SHP77 (cell line): Measurements from ENCODE around the gene MCU.
"Not testable (repeated sequence)": the region's sequence is repeated elsewhere in the genome, so short reads cannot be mapped to it uniquely, and the experiment has no call there.

Experiments
- DNase-seq, 2 experiments: peaks; one replicate each; lab custom pipeline; 2025; lab: John Stamatoyannopoulos, UW

Gene MCU

DNA sequence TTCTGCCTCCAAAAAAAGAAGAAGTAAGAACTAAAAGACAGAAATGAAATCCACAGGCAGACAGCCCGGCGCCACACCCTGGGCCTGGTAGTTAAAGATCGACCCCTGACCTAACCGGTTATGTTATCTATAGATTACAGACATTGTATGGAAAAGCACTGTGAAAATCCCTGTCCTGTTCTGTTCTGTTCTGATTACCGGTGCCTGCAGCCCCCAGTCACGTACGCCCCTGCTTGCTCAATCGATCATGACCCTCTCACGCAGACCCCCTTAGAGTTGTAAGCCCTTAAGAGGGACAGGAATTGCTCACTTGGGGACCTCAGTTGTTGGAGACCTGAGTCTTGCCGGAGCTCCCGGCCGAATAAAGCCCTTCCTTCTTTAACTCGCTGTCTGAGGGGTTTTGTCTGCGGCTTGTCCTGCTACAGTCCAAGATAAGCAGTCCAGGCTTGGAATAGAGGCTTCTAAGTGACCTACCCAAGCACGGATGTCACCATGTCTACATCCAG, 212.1 kb downstream of the MCU start:
- not testable (repeated sequence) for DNase-seq

DNA sequence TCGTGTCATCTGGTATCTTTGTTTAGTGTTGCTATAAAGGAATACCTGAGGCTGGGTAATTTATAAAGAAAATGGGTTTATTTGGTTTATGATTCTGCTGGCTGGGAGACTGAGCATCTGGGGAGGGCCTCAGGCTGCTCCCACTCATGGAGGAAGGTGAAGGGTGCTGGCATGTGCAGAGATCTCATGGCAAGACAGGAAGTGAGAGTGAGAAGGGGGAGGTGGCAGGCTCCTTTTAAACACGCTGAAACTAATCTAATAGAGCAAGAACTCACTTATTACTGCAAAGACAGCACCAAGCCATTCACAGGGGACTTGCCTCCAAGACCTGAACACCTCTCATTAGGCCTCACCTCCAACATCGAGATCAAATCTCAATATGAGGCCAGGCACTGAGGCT, 212.9 kb downstream of the MCU start:
- no peak for DNase-seq

DNA sequence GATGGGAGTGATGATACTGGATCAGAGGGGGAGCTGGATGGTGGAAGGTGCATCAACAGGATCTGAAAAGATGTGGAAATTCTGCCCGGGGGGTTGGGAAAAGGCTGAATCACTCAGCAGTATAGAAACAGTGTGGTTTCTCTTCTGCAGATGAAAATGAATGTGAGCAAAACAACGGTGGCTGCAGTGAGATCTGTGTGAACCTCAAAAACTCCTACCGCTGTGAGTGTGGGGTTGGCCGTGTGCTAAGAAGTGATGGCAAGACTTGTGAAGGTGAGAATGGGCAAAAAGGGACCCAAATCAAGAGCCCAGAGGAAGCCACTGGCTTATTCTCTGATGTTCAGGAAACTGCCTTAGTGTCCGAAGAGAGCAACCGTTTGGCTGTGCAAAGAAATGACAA, 214.5 kb downstream of the MCU start:
- DNase-seq, result no peak

DNA sequence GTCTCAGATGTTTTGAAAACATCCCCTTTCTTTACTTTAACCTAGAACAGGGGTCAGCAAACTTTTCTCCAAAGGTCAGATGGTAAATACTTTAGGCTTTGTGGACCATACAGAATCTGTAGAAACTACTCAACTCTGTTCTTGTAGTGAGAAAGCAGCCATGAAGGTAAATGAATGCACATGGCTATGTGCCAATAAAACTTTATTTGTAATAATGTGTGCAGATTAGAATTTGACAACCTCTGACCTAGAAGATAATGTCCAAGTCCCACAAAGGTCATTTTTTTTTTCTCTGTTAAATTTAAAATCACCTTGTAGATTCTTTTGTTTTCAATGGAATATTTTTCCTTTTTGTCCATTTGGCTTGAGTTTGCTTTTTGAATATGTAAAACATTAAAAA, 218.8 kb downstream of the MCU start:
- DNase-seq, result no peak

DNA sequence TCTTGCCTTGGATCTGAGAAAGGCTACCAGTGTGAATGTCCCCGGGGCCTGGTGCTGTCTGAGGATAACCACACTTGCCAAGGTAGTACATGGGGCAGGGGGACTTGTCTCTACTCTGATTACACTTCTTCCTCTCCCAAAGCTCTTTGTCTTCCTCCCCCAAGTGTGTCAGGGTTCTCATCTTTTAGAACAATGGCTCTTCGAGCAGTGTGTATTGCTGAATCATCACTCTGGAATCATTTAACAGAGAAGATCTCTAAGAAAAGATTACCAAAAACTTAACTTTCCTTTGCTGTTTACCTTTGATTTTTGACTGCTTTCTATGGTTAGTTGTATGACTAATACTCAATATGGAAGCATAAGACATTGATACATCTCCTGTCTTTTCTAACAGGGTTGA, 219.8 kb downstream of the MCU start:
- no peak for DNase-seq

DNA sequence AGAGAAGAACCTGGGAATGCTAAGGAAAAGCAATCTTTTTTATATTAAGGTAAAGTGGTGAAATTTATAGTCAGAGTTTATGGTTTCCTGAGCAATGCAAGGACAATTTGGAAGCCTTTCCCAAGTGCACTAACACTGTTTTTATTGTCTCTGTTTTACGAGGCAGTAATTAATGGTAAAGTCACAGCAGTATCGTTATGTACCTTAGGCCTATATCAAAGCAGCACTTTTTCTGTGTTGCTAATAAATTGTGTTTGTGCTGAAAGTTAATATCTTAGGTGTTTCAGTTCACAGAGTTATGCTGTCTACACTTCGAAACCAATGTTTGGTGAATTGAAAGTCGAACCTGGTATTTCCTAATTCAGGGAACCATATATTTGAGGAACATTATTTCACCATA, 220.8 kb downstream of the MCU start:
- no peak for DNase-seq

DNA sequence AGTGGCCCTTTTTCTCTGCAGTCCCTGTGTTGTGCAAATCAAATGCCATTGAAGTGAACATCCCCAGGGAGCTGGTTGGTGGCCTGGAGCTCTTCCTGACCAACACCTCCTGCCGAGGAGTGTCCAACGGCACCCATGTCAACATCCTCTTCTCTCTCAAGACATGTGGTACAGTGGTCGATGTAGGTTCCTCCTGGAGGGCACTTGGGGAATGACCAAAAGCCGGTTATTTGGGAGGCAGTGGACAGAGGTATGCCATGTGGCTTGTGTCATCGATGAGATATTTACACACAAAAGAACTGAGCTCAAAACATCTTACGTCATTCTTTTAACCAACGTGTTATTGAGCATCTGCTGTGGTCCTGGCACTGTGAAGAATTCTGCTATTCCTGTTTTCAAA, 221.3 kb downstream of the MCU start:
- no peak for DNase-seq

DNA sequence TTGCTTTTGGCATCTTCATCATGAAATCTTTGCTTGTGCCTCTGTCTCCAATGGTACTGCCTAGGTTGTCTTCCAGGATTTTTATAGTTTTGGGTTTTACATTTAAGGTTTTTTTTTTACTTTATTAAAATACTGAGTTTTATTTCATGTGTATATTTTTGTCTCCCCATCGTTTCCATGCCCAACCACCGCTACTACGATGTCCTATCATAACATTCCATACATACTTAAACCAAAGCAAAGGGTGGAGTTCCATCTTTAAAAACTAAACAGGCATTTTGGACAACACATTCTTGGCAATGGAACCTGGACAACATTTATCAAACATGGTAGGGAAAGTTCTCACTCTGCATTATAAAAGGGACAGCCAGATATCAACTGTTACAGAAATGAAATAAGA, 225.3 kb downstream of the MCU start:
- not testable (repeated sequence) for DNase-seq

DNA sequence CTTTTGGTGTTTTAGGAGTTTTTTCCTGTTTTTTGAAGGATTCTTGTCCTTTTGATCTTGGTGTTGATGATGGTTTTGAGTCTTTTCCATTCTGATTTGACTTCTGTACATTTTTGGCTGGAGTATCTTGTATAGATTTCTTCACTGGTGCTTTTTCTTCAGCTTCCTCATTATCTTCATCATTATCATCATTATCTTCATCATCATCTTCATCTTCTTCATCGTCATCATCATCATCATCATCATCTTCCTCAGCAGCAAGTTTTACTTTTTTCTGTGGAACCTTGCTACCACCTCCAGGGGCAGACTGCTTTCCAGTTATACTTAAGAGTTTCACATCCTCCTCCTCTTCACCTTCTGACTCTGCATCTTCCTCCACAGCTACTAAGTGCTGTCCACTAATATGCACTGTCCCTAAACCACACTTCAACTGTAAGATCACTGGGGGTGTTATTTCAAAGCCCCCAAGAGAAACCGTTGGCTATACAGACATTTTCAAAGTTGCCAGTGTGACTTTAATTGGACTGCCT, 225.9 kb downstream of the MCU start:
- not testable (repeated sequence) for DNase-seq

DNA sequence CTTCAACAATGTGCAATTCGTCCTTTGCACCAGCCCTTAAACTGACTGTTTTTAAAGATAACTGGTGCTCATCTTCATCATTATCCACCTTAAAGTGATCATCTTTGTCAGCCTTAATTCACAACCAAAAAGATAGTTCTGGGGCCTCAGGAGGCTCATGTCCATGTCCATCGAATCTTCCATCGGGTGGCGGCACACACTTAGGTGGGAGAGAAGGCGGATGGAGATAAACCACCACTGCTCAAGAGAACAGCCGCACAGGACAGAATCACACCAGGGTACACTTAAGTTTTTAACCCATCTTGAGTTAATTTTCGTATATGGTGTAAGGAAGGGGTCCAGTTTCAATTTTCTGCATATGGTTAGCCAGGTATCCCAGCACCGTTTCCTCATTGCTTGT, 226.4 kb downstream of the MCU start:
- DNase-seq, result no peak

DNA sequence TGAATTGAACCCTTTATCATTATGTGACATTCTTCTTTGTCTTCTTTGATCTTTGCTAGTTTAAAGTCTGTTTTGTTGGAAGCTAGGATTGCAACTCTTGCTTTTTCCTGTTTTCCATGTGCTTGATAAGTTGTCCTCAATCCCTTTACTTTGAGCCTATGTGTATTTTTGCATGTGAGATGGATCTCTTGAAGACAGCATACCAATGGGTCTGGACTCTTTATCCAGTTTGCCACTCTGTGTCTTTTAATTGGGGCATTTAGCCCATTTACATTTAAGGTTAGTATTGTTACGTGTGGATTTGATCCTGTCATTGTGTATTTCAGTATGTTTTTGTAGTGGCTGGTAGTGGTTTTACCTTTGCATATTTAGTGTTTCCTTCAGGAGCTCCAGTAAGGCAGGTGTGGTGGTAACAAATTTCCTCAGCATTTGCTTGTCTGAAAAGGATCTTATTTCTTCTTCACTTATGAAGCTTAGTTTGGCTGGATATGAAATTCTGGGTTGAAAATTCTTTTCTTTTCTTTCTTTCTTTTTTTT, 229.3 kb downstream of the MCU start:
- not testable (repeated sequence) for DNase-seq

DNA sequence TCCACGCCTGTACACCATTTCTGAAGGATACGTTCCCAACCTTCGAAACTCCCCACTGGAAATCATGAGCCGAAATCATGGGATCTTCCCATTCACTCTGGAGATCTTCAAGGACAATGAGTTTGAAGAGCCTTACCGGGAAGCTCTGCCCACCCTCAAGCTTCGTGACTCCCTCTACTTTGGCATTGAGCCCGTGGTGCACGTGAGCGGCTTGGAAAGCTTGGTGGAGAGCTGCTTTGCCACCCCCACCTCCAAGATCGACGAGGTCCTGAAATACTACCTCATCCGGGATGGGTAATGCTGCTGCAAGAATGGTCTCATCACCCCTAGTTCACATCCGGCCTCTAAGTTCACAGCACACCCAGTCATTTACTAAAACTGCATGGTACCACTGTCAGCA, 232.4 kb downstream of the MCU start:
- DNase-seq, result no peak

DNA sequence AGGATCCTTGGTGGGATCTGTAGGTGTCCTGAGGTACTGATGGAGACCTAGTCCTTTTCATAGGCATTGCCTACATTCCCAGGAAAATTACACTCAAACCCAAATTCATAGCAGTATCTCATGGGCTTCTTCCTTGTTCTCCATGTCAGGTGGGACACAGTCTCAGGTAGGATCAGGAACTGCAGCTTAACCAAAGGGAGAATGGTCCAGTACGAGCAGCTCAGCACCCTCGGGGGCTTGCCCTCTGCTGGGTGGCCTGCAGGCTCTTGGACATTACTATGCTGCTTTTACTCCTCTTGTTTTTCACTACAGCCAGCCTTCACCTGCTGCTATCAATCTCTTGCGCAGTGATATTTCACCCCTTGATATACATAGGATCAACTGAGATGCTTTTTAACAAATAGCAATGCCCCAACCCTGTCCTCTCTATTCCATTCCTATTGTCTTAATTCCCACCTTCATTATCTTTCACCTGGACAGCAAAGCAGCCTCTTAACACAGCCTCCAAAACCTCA, 234.1 kb downstream of the MCU start:
- no peak for DNase-seq

DNA sequence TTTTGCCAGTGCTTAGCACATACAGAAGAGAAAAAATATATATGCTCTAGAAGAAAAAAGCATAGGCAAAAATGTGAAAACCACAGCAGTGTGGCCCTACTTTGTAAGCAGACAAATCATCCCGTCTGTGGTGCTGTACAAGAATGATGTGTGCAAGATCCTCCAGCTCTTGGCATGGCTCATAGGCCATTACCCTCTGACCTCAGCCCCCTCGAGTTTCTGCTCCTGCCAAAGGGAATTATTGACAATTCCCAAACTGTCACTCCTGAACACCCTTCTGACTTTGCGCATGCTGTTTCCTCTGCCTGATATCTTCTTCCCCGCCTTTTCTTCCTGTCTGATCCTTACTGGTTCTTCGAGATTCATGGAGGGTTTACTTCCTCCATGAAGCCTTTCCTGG, 235.5 kb downstream of the MCU start:
- no peak for DNase-seq

DNA sequence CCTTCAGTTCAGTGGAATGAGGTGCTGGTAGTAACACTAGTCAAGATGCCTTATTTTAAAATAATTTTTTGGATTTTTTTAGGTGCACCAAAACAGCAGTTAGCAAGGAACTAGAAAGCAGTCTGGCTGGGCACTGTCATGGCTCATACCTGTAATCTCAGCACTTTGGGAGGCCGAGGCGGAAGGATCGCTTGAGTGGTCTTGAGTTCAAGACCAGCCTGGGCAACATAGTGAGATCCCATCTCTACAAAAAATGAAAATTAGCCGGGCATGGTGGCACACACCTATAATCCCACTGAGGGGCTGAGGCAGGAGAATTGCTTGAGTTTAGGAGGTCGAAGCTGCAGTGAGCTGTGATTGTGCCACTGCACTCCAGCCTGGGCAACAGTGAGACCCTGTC, 236.9 kb downstream of the MCU start:
- DNase-seq, result no peak

DNA sequence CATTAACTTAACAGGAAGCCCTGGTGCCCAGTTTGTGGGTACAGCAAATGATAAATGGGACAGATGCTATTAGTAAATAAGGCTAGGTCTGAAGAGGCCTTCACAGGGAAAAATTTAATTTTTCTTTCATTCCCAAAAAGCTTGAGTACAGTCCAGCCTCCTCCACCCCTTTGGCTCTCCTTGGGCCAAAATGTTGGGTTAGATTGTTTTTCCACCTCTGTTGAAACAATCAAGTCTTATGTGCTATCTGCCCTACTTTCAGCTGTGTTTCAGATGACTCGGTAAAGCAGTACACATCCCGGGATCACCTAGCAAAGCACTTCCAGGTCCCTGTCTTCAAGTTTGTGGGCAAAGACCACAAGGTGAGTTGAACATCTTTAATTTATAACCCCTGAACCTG, 238.3 kb downstream of the MCU start:
- no peak for DNase-seq

DNA sequence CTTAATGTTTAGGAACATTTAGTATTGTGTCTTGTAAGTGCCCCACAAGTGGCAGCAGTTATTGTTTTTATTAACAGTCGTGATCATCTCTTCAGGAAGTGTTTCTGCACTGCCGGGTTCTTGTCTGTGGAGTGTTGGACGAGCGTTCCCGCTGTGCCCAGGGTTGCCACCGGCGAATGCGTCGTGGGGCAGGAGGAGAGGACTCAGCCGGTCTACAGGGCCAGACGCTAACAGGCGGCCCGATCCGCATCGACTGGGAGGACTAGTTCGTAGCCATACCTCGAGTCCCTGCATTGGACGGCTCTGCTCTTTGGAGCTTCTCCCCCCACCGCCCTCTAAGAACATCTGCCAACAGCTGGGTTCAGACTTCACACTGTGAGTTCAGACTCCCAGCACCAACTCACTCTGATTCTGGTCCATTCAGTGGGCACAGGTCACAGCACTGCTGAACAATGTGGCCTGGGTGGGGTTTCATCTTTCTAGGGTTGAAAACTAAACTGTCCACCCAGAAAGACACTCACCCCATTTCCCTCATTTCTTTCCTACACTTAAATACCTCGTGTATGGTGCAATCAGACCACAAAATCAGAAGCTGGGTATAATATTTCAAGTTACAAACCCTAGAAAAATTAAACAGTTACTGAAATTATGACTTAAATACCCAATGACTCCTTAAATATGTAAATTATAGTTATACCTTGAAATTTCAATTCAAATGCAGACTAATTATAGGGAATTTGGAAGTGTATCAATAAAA, 240.5 kb downstream of the MCU start:
- no peak for DNase-seq

DNA sequence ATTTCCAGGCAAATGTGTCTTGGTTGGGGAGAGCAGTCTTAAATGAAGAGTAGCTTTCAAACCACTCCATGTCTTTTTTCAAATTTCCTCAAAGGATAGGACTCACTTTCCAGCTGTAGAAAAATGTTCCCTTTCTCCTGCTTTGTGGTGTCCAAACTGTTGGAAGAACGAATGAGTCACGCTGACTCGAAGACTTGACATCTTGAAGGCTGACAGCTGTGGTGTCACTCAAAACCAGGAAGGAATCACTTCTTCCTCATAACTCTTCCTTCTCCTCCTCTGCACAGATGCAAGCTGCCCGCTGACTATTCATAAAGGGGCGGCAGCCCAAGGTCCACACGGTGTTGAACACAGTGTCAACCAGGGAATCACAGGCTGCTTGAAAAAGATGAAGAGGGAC, 243.4 kb downstream of the MCU start:
- DNase-seq, result no peak
